Right lobe of liver (tissue), 4 donors: ENCODE results near the gene SYMPK.

Experiments used
- POLR2A ChIP-seq: fragments of 450-650 bp; IDR thresholded peaks from one replicate; pipeline ENCODE4 v1.6.1; 2017; ENCODE audit warnings: antibody characterized with exemption, mild to moderate bottlenecking
- TF ChIP-seq, protein P1 (sequence below), 4 donors: fragments of 200-600 bp in 3 of 4; fragments of 450-650 bp in 1 of 4; IDR thresholded peaks; one replicate each; pipeline versions ENCODE4 v1.5.1 to v1.8.0; 2016 to 2022; ENCODE audit warnings: antibody characterized with exemption in 4 of 4, mild to moderate bottlenecking in 2 of 4
- donor health status: DM: no; HTN: no; CAD: no.
- donor health status: DM: no; HTN: no; CAD: no.
- donor health status: DM: no; HTN: yes; CAD: no.

DNA sequence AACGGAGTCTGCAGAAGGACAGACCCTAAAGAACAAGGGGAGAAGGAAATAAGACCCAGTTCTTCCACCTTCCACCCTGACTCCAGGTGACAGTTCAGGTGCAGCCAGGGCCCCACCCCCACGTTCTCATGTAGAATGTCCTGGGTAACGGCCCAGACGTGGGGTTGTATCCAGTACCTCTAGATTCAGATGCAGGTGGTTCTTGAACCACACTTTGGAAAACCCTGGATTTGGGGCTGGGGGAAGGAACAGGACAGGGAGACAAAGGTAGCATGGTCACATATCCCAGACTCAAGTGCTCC is 82.8 kb downstream of the SYMPK start:
- TF ChIP-seq, protein P1, sequence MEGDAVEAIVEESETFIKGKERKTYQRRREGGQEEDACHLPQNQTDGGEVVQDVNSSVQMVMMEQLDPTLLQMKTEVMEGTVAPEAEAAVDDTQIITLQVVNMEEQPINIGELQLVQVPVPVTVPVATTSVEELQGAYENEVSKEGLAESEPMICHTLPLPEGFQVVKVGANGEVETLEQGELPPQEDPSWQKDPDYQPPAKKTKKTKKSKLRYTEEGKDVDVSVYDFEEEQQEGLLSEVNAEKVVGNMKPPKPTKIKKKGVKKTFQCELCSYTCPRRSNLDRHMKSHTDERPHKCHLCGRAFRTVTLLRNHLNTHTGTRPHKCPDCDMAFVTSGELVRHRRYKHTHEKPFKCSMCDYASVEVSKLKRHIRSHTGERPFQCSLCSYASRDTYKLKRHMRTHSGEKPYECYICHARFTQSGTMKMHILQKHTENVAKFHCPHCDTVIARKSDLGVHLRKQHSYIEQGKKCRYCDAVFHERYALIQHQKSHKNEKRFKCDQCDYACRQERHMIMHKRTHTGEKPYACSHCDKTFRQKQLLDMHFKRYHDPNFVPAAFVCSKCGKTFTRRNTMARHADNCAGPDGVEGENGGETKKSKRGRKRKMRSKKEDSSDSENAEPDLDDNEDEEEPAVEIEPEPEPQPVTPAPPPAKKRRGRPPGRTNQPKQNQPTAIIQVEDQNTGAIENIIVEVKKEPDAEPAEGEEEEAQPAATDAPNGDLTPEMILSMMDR (IDR thresholded peaks at IDR 0.05): no peak
- no peak for TF ChIP-seq POLR2A
